SH-SY5Y (cell line): ENCODE measurements around the gene XCL2.

Source experiments
- GATA2 ChIP-seq: IDR thresholded peaks from 2 replicates; pipeline ENCODE4 v1.6.1; 2011; ENCODE audit warnings: mild to moderate bottlenecking, low read depth, low read length
- GATA3 ChIP-seq: IDR thresholded peaks from 2 replicates; pipeline ENCODE4 v1.6.1; 2011; ENCODE audit warnings: low read depth, mild to moderate bottlenecking, low read length, moderate library complexity

GRCh38 chr1:168497376-168497950 is 46.3 kb downstream of the XCL2 start:
- TF ChIP-seq GATA2: no peak
- no peak for TF ChIP-seq GATA3
